Left renal pelvis (tissue), 4 donors: ENCODE results near the gene MBD5. TPM values are rescaled to one million over a fixed set of nuclear protein-coding genes. Genes with fewer than 3 reads are reported as not detected.
"Not testable (repeated sequence)": the region's sequence is repeated elsewhere in the genome, so short reads cannot be mapped to it uniquely, and the experiment has no call there.

Source experiments
- DNase-seq, 4 donors: peaks; one replicate each; pipeline ENCODE4 v3.0.0-alpha.2; 2013; ENCODE audit warnings: low read depth in 4 of 4, low spot score in 3 of 4
- polyA plus RNA-seq, 4 donors: library from polyadenylated mRNA; unstranded; fragments of 120-200 nt; gene quantifications; one replicate each; pipeline ENCODE4 v1.2.1, GENCODE V29; 2013; ENCODE audit not compliant: insufficient read length in 4 of 4

MBD5 gene
- 10 to 100 TPM; 43.9 to 53.8 (median 52.2) TPM for polyA plus RNA-seq

- peak in 1 of 4 donors; percentile 49 for DNase-seq
These were observed at the start of gene MBD5 for GRCh38 chr2:148021059-148021861. TSS of gene MBD5 (plus strand) at chr2:148021091.

- DNase-seq = no peak
These were observed 44.8 kb upstream of the MBD5 start for GRCh38 chr2:147976102-147976501.

GRCh38 chr2:147977679-147978078 lies 43.2 kb upstream of the MBD5 start:
- no peak for DNase-seq

GRCh38 chr2:147980940-147981528 lies 39.9 kb upstream of the MBD5 start:
- no peak for DNase-seq

- no peak for DNase-seq
These were observed 31.8 kb upstream of the MBD5 start for GRCh38 chr2:147989102-147989501.

GRCh38 chr2:147989809-147990403 lies 31.0 kb upstream of the MBD5 start:
- peak in 2 of 4 donors; percentile 22 to 26 for DNase-seq

GRCh38 chr2:147994965-147995364 lies 25.9 kb upstream of the MBD5 start:
- DNase-seq = not testable (repeated sequence)

GRCh38 chr2:147996828-147997227 lies 24.1 kb upstream of the MBD5 start:
- no peak for DNase-seq

- DNase-seq = no peak
These were observed 22.7 kb upstream of the MBD5 start for GRCh38 chr2:147998203-147998602.

GRCh38 chr2:147999126-147999525 lies 21.8 kb upstream of the MBD5 start:
- DNase-seq = no peak

GRCh38 chr2:148000095-148000494 lies 20.8 kb upstream of the MBD5 start:
- DNase-seq = no peak

GRCh38 chr2:148002420-148002819 lies 18.5 kb upstream of the MBD5 start:
- not testable (repeated sequence) for DNase-seq

- no peak for DNase-seq
These were observed 14.5 kb upstream of the MBD5 start for GRCh38 chr2:148006249-148007007.

GRCh38 chr2:148007219-148007900 lies 13.5 kb upstream of the MBD5 start:
- DNase-seq = no peak

- not testable (repeated sequence) for DNase-seq
These were observed 12.5 kb upstream of the MBD5 start for GRCh38 chr2:148008411-148008810.

GRCh38 chr2:148013876-148014275 lies 7.0 kb upstream of the MBD5 start:
- peak in 1 of 4 donors; percentile 16 for DNase-seq

- no peak for DNase-seq
These were observed 6.3 kb upstream of the MBD5 start for GRCh38 chr2:148014616-148015015.

- peak; percentile 99 to 100 (median 100) for DNase-seq
These were observed 506 bp upstream of the MBD5 start, which contains the start of gene ORC4 for GRCh38 chr2:148020111-148021058. TSS of gene ORC4 (minus strand) at chr2:148020737. CDS start at chr2:147975958, 44,779 bp downstream.

- no peak for DNase-seq
These were observed 995 bp downstream of the MBD5 start for GRCh38 chr2:148021886-148022285.
